DND-41 (cell line): ENCODE measurements around the gene GABBR1.

Source experiments
- CTCF ChIP-seq: IDR thresholded peaks from 2 replicates; pipeline ENCODE4 v1.5.1; 2012; ENCODE audit warnings: borderline replicate concordance, low read length, moderate library complexity, mild to moderate bottlenecking; ENCODE audit not compliant: poor library complexity, severe bottlenecking; ENCODE audit errors: extremely low read depth
- EZH2 ChIP-seq: IDR thresholded peaks from 3 replicates; pipeline ENCODE4 v1.6.1; 2012; ENCODE audit warnings: borderline replicate concordance, low read depth, mild to moderate bottlenecking, moderate library complexity, low read length, inconsistent platforms; ENCODE audit not compliant: severe bottlenecking

GRCh38 chr6:29608131-29608530 lies 24.9 kb downstream of the GABBR1 start:
- no peak for TF ChIP-seq CTCF
- no peak for TF ChIP-seq EZH2
